ENCODE results near the gene CASP2. TPM values are rescaled to one million over a fixed set of nuclear protein-coding genes. Genes with fewer than 3 reads are reported as not detected.
A peak's percentile ranks its signal among the peaks of the same experiment; 100 is the strongest.

CASP2 gene
- total RNA-seq, 4 donors from 2014 or later = 3.1 to 13.9 (median 4.1) TPM

GRCh38 chr7:143331179-143331801, 43.1 kb downstream of the CASP2 start:
- Histone ChIP-seq H3K4me3 (no peak overlapping the region), H3K27me3 (no peaks in the 10 kb centered on the region), H3K9me3 (no peaks in the 10 kb centered on the region), H3K4me1 (peaks cover 3 to 31% of the 10 kb centered on the region in 2 donors), H3K27ac (peak overlapping the region; percentile 78 to 88 (median 86)), H3K36me3 (no peaks in the 10 kb centered on the region)
- peak; percentile 95 to 99 for ATAC-seq
- in situ Hi-C loops (cut with MboI; ENCODE audit: low sequenced_read_pairs in 4 of 4) = no loop called here
- intact Hi-C loops (cut with DNase I; ENCODE audit: low total_unique reads) = loop anchor here (1.0 to 5.0 kb wide), 2 partner anchors 12 to 51 kb away; partner anchors contain the start of gene ZYX
- peak; percentile 76 to 82 for DNase-seq
- no peak for TF ChIP-seq POLR2A (IDR thresholded peaks at IDR 0.05)
- TF ChIP-seq, protein P1, sequence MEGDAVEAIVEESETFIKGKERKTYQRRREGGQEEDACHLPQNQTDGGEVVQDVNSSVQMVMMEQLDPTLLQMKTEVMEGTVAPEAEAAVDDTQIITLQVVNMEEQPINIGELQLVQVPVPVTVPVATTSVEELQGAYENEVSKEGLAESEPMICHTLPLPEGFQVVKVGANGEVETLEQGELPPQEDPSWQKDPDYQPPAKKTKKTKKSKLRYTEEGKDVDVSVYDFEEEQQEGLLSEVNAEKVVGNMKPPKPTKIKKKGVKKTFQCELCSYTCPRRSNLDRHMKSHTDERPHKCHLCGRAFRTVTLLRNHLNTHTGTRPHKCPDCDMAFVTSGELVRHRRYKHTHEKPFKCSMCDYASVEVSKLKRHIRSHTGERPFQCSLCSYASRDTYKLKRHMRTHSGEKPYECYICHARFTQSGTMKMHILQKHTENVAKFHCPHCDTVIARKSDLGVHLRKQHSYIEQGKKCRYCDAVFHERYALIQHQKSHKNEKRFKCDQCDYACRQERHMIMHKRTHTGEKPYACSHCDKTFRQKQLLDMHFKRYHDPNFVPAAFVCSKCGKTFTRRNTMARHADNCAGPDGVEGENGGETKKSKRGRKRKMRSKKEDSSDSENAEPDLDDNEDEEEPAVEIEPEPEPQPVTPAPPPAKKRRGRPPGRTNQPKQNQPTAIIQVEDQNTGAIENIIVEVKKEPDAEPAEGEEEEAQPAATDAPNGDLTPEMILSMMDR (IDR thresholded peaks at IDR 0.05 in 4 of 5, conservative IDR thresholded peaks at IDR 0.05 in 1 of 5) = no peak

DNA sequence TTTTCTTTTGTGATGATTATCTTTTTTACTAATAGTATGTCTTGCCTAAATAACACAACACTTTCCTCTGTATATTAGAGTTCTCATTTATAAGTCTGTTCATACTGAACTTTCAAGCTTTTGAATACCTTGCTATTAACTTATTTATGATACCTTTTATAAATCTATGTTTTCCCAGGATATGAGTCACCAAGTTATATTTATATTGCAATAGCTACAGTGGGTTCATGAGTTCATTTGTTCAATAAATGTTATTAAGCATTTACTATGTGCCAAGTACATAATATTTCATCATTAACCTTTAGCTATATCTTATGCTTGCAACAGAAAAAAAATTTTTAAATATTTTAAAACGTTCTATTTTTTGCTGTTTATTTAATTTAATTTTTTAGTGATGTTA, 46.1 kb downstream of the CASP2 start:
- no peak for TF ChIP-seq POLR2A (IDR thresholded peaks at IDR 0.05)
- TF ChIP-seq, protein P1 (IDR thresholded peaks at IDR 0.05 in 4 of 5, conservative IDR thresholded peaks at IDR 0.05 in 1 of 5) = no peak
- Histone ChIP-seq H3K4me1 (peaks cover 3 to 31% of the 10 kb centered on the region in 2 donors), H3K9me3 (no peaks in the 10 kb centered on the region), H3K4me3 (no peak overlapping the region), H3K27ac (peak overlapping the region; percentile 78 to 88 (median 86)), H3K27me3 (no peaks in the 10 kb centered on the region), H3K36me3 (peaks cover 0 to 8% of the 10 kb centered on the region in 2 donors)
- DNase-seq (no peak), ATAC-seq (no peak)
- in situ Hi-C loops (cut with MboI; ENCODE audit: low sequenced_read_pairs in 4 of 4) = no loop called here
- intact Hi-C loops (cut with DNase I; ENCODE audit: low total_unique reads) = loop anchor here (5.0 kb wide), 1 partner anchor 48 kb away; the partner anchor contains the start of gene ZYX

- H3K4me1 ChIP-seq = peaks cover 0 to 10% of the 10 kb centered on the region in 2 donors
- no peak overlapping the region for H3K27ac ChIP-seq
- ATAC-seq (no peak), DNase-seq (no peak)
- H3K4me3 ChIP-seq = no peak overlapping the region
- no peaks in the 10 kb centered on the region for H3K27me3 ChIP-seq
- TF ChIP-seq, protein P1 (IDR thresholded peaks at IDR 0.05 in 4 of 5, conservative IDR thresholded peaks at IDR 0.05 in 1 of 5) = no peak
- TF ChIP-seq POLR2A (IDR thresholded peaks at IDR 0.05) = no peak
- H3K36me3 ChIP-seq = peaks cover 0 to 20% of the 10 kb centered on the region in 2 donors
- no peaks in the 10 kb centered on the region for H3K9me3 ChIP-seq
- in situ Hi-C loops (cut with MboI; ENCODE audit: low sequenced_read_pairs in 4 of 4) (no loop called here), intact Hi-C loops (cut with DNase I; ENCODE audit: low total_unique reads) (no loop called here)
Measured at GRCh38 chr7:143337216-143337615, 49.1 kb downstream of the CASP2 start.

GRCh38 chr7:143341842-143342241, 53.7 kb downstream of the CASP2 start:
- Histone ChIP-seq H3K9me3 (no peaks in the 10 kb centered on the region), H3K4me1 (no peaks in the 10 kb centered on the region), H3K27ac (peak overlapping the region in 1 of 4 donors; percentile 19), H3K36me3 (peaks cover 0 to 30% of the 10 kb centered on the region in 2 donors), H3K27me3 (no peaks in the 10 kb centered on the region), H3K4me3 (no peak overlapping the region)
- no peak for TF ChIP-seq POLR2A (IDR thresholded peaks at IDR 0.05)
- TF ChIP-seq, protein P1 (IDR thresholded peaks at IDR 0.05 in 4 of 5, conservative IDR thresholded peaks at IDR 0.05 in 1 of 5) = no peak
- no peak for ATAC-seq
- intact Hi-C loops (cut with DNase I; ENCODE audit: low total_unique reads) (no loop called here), in situ Hi-C loops (cut with MboI; ENCODE audit: low sequenced_read_pairs in 4 of 4) (no loop called here)
- DNase-seq = no peak

All from gastrocnemius medialis (tissue), 4 donors.